GM12873 (cell line): Measurements from ENCODE around the gene NKD1.

ENCODE experiments used
- TF ChIP-seq, protein P1 (sequence below): IDR thresholded peaks from 2 replicates; pipeline ENCODE4 v1.5.1; 2012; ENCODE audit warnings: low read depth, mild to moderate bottlenecking, moderate library complexity, low read length, control low read depth; ENCODE audit not compliant: insufficient read depth; ENCODE audit errors: missing control alignments

Gene NKD1

DNA sequence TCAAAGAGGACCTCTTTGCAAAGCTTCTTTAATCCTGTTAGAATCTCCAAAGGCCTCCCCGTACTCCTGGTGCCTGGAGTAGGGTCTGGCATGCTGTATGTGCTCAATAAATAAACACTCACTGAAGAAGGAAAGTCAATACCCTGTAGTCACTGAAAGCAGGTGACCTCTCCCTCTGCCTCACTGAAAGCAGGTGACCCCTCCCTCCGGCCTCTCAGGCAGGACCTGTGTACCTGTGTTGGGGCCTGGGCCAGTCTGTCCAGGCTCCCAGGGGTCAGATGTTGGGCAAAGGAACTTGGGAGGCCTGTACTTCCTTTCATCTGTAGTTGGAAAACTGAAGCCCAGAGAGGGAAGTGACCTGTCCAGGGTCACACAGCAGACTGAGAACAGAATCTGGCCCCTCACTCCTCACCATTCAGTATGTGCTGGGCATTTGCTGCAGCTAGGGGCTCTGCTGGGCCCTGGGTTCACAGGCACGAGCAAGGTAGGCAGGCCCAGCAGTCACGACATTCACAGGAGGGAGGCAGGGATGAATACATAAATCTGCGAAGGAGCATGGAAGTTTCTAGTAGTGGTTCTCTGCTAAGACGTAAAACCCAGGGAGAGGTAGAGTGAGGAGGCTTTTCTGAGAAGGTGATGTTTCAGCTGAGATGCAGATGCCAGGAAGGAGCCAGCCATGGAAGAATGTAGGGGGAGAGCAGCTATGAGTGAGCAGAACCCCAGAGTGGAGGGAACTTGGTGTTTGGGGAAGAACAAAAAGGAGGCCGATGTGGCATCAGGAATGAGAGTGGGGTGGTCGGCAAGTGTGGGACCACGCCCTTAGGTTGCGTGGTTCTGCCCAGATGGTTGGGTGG lies 64.0 kb downstream of the NKD1 start:
- TF ChIP-seq, protein P1, sequence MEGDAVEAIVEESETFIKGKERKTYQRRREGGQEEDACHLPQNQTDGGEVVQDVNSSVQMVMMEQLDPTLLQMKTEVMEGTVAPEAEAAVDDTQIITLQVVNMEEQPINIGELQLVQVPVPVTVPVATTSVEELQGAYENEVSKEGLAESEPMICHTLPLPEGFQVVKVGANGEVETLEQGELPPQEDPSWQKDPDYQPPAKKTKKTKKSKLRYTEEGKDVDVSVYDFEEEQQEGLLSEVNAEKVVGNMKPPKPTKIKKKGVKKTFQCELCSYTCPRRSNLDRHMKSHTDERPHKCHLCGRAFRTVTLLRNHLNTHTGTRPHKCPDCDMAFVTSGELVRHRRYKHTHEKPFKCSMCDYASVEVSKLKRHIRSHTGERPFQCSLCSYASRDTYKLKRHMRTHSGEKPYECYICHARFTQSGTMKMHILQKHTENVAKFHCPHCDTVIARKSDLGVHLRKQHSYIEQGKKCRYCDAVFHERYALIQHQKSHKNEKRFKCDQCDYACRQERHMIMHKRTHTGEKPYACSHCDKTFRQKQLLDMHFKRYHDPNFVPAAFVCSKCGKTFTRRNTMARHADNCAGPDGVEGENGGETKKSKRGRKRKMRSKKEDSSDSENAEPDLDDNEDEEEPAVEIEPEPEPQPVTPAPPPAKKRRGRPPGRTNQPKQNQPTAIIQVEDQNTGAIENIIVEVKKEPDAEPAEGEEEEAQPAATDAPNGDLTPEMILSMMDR: no peak

DNA sequence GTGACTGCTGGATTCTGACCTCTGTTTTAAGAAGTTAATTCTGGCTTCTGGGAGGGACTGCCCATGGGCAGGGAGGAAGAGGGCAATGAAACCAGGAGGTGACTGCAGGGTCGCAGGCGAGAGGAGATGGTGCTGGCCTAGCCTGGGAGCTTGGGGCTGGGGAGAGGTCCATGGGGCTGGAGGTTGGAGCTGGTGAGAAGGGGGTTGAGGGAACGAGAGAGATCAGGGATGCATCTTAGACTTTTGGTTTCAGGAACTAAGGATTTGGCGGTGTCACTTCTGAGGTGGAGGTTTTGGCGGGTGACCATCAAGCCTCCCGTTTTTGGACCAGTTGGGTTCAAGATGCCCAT lies 64.6 kb downstream of the NKD1 start:
- TF ChIP-seq, protein P1: no peak

DNA sequence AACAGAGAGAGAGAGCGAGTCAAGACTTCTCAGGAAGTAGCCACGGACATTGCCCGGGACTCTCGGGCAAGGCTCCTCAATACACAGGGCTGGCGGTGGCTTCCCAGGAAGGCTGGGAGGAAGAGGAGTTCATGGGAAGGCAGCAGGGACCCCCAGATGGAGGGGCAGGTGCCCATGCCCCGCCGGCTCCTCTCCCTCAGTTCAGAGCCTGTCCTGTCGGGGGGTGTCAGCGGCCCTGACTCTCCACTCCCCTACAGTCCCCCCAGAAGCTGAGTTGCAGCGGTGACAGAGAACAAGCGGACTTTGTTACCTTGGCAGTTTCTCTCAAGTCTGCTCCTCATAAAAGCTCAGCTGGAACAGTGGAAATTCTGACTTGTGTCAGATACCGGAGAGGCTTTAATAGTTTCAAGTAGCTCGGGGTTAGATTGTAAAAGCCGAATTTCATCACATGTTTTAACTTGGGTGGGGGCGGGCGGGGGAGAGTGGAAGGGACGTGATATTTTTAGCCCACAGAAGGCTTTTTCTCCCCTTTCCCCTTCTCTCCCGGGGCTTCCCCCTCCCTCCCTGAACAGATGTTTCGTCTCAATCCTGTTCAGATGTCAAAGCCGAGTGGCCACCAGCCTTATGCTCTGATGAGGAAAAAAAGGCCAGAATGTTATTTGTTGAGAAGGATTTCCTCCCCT lies 65.2 kb downstream of the NKD1 start:
- TF ChIP-seq, protein P1: no peak

GRCh38 chr16:50613964-50614474 lies 65.8 kb downstream of the NKD1 start:
- TF ChIP-seq, protein P1: no peak

GRCh38 chr16:50614955-50615724 lies 66.9 kb downstream of the NKD1 start:
- TF ChIP-seq, protein P1: no peak

GRCh38 chr16:50615891-50616290 lies 67.7 kb downstream of the NKD1 start:
- TF ChIP-seq, protein P1: no peak

DNA sequence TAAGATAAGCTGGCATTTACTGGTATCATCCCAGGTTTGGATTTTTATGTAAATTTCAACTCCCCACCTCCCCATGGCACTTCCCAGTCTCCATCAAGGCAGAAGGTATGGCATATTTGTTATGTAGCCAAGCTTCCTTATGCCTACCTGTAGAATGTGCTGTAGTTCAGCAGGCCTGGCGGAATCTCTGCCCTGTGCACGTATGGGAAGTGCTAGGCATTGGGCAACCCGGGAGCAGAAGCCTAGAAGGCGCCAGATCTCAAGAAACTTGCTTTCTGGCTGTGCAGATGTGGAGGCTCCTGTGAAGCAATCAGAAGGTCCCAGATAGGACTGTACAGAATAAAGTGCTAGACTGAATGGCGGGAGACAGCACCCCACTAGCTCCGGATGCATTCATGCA lies 68.2 kb downstream of the NKD1 start:
- TF ChIP-seq, protein P1: no peak
